H1 (cell line): ENCODE measurements around the gene CLCA4. TPM values are rescaled to one million over a fixed set of nuclear protein-coding genes. Genes with fewer than 3 reads are reported as not detected.

Experiments used
- SP2 ChIP-seq: IDR thresholded peaks from 2 replicates; pipeline ENCODE4 v1.6.1; 2012; ENCODE audit warnings: mild to moderate bottlenecking, low read length, inconsistent platforms
- polyA plus RNA-seq, 7 experiments: library from polyadenylated mRNA; depleted of rRNA in 3 of 7; stranded (reverse) in 5 of 7; unstranded in 2 of 7; fragments of >200 nt in 5 of 7; fragments of 200-250 nt in 2 of 7; gene quantifications; 1 replicate in 5 of 7; 2 replicates in 1 of 7; 4 replicates in 1 of 7; pipeline versions ENCODE4 v1.2.1 to v1.2.3, GENCODE V29; 2011 to 2013; ENCODE audit warnings: missing spikeins in 2 of 7, mixed read lengths in 2 of 7
- total RNA-seq: library from RNA; stranded (reverse); fragmentation: NEBNext Ultra II Directional; extraction: Animal tissue kit (Norgen Biotek cat#: 25700); gene quantifications from 2 replicates; pipeline ENCODE4 v1.2.1, GENCODE V29; 2021

Gene CLCA4
- total and polyA plus RNA-seq, 2 of the 8 experiments (the other 6 are each of a cell fraction or from before 2014, with no cell fraction given), result not detected

- no peak for TF ChIP-seq SP2
These were observed 41.8 kb upstream of the CLCA4 start (continued) for GRCh38 chr1:86504895-86505563.
